ENCODE data around the gene ERC2.

ERC2 gene

DNA sequence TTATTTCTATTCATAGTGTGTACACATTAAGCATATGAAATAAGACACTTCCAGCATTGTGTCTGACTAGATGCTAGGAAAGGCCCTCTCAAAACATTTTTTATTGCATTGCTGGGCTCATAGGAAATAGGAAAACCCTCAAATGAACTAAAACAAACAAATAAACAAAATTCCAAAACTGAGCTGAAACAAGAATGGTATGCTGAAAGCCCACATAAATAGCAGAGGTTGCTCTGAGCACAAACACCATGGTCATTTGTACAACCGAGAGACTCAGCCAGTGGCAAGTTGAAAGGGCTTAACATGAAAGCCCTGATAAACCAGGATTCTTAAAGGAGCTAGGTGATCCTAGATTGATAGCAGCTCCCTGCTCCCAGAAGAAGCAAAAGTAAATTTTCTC lies 671.2 kb downstream of the ERC2 start:
- TF ChIP-seq, protein P1, sequence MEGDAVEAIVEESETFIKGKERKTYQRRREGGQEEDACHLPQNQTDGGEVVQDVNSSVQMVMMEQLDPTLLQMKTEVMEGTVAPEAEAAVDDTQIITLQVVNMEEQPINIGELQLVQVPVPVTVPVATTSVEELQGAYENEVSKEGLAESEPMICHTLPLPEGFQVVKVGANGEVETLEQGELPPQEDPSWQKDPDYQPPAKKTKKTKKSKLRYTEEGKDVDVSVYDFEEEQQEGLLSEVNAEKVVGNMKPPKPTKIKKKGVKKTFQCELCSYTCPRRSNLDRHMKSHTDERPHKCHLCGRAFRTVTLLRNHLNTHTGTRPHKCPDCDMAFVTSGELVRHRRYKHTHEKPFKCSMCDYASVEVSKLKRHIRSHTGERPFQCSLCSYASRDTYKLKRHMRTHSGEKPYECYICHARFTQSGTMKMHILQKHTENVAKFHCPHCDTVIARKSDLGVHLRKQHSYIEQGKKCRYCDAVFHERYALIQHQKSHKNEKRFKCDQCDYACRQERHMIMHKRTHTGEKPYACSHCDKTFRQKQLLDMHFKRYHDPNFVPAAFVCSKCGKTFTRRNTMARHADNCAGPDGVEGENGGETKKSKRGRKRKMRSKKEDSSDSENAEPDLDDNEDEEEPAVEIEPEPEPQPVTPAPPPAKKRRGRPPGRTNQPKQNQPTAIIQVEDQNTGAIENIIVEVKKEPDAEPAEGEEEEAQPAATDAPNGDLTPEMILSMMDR (IDR thresholded peaks at IDR 0.05; ENCODE audit: low read length): no peak
- no peak for TF ChIP-seq EZH2 (IDR thresholded peaks at IDR 0.05; ENCODE audit: borderline replicate concordance, low read length)
- H3K4me2 ChIP-seq (ENCODE audit: low read length): no peak overlapping the region
- H4K20me1 ChIP-seq (ENCODE audit: insufficient read depth, low read length): no peaks in the 10 kb centered on the region
- no peaks in the 10 kb centered on the region for H3F3A ChIP-seq (ENCODE audit: insufficient read depth, low read length)
- no peak overlapping the region for H3K4me3 ChIP-seq (ENCODE audit: low read depth, low read length, poor library complexity, severe bottlenecking)
- H2AFZ ChIP-seq (ENCODE audit: low read length): no peak overlapping the region
- no peaks in the 10 kb centered on the region for H3K9me2 ChIP-seq (ENCODE audit: low read depth, low read length)
- no peak overlapping the region for H3K9ac ChIP-seq (ENCODE audit: low read length)
- H3K27me3 ChIP-seq (ENCODE audit: insufficient read depth, low read length): no peaks in the 10 kb centered on the region
- no peak overlapping the region for H3K27ac ChIP-seq (ENCODE audit: low read depth, low read length, poor library complexity, severe bottlenecking)
- H3K4me1 ChIP-seq (ENCODE audit: insufficient read depth, low read length, severe bottlenecking): no peaks in the 10 kb centered on the region
- H3K79me2 ChIP-seq (ENCODE audit: insufficient read depth, low read length): no peaks in the 10 kb centered on the region
- H3K36me3 ChIP-seq (ENCODE audit: insufficient read depth, low read length): no peaks in the 10 kb centered on the region
- no peaks in the 10 kb centered on the region for H3K9me3 ChIP-seq (ENCODE audit: low read length)

DNA sequence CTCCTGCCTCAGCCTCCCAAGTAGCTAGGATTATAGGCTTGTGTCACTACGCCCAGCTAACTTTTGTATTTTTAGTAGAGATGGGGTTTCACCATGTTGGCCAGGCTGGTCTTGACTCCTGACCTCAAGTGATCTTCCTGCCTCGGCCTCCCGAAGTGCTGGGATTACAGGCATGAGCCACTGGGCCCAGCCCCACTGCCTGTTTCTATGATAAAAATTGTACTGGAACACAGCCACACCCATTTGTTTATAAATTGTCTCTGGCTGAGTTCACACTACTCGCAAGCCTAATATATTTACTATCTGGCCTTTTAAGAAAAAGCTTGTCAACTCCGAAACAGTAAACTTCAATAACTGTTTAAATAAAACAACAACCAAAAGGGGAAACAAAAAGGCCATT lies 671.7 kb downstream of the ERC2 start:
- Histone ChIP-seq H3K79me2 (ENCODE audit: insufficient read depth, low read length) (no peaks in the 10 kb centered on the region), H3F3A (ENCODE audit: insufficient read depth, low read length) (no peaks in the 10 kb centered on the region), H3K9me2 (ENCODE audit: low read depth, low read length) (no peaks in the 10 kb centered on the region), H4K20me1 (ENCODE audit: insufficient read depth, low read length) (no peaks in the 10 kb centered on the region), H3K27me3 (ENCODE audit: insufficient read depth, low read length) (no peaks in the 10 kb centered on the region), H3K9ac (ENCODE audit: low read length) (no peak overlapping the region), H3K27ac (ENCODE audit: low read depth, low read length, poor library complexity, severe bottlenecking) (no peak overlapping the region), H3K4me2 (ENCODE audit: low read length) (no peak overlapping the region), H3K4me1 (ENCODE audit: insufficient read depth, low read length, severe bottlenecking) (no peaks in the 10 kb centered on the region), H3K36me3 (ENCODE audit: insufficient read depth, low read length) (no peaks in the 10 kb centered on the region), H3K9me3 (ENCODE audit: low read length) (no peaks in the 10 kb centered on the region), H2AFZ (ENCODE audit: low read length) (no peak overlapping the region), H3K4me3 (ENCODE audit: low read depth, low read length, poor library complexity, severe bottlenecking) (no peak overlapping the region)
- TF ChIP-seq, protein P1 (IDR thresholded peaks at IDR 0.05; ENCODE audit: low read length): no peak
- no peak for TF ChIP-seq EZH2 (IDR thresholded peaks at IDR 0.05; ENCODE audit: borderline replicate concordance, low read length)

DNA sequence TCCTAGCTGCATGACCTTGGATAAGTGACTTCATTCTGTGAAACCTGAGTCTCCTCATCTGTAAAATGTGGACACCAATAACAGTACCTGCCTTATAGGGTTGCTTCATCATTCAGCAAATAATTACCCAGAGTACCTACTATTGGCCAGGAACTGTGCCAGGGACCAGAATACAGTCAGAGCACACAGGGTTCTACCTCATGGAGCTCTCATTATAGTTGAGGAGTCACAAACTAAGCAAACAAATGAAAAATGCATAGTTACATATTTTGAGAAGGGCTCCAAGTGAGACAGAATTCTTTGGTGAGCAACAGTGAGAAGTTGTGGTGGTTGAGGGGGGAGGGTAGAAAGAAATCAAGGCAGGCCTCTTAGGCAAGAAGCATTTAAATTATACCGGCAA lies 672.5 kb downstream of the ERC2 start:
- H3K4me1 ChIP-seq (ENCODE audit: insufficient read depth, low read length, severe bottlenecking): no peaks in the 10 kb centered on the region
- H2AFZ ChIP-seq (ENCODE audit: low read length): no peak overlapping the region
- H3F3A ChIP-seq (ENCODE audit: insufficient read depth, low read length): no peaks in the 10 kb centered on the region
- no peak overlapping the region for H3K4me2 ChIP-seq (ENCODE audit: low read length)
- H3K9ac ChIP-seq (ENCODE audit: low read length): no peak overlapping the region
- H4K20me1 ChIP-seq (ENCODE audit: insufficient read depth, low read length): no peaks in the 10 kb centered on the region
- H3K79me2 ChIP-seq (ENCODE audit: insufficient read depth, low read length): no peaks in the 10 kb centered on the region
- H3K4me3 ChIP-seq (ENCODE audit: low read depth, low read length, poor library complexity, severe bottlenecking): no peak overlapping the region
- H3K9me2 ChIP-seq (ENCODE audit: low read depth, low read length): no peaks in the 10 kb centered on the region
- H3K27me3 ChIP-seq (ENCODE audit: insufficient read depth, low read length): no peaks in the 10 kb centered on the region
- H3K9me3 ChIP-seq (ENCODE audit: low read length): no peaks in the 10 kb centered on the region
- H3K27ac ChIP-seq (ENCODE audit: low read depth, low read length, poor library complexity, severe bottlenecking): no peak overlapping the region
- TF ChIP-seq, protein P1 (IDR thresholded peaks at IDR 0.05; ENCODE audit: low read length): no peak
- no peak for TF ChIP-seq EZH2 (IDR thresholded peaks at IDR 0.05; ENCODE audit: borderline replicate concordance, low read length)
- H3K36me3 ChIP-seq (ENCODE audit: insufficient read depth, low read length): no peaks in the 10 kb centered on the region
